Progenitor cell of endocrine pancreas (in vitro differentiated cells): Measurements from ENCODE around the gene ARID1B. TPM values are rescaled to one million over a fixed set of nuclear protein-coding genes. Genes with fewer than 3 reads are reported as not detected.
A peak's percentile ranks its signal among the peaks of the same experiment; 100 is the strongest.

Source experiments
- DNase-seq: peaks from one replicate; pipeline ENCODE4 v3.0.0; 2021; ENCODE audit warnings: low spot score; ENCODE audit not compliant: unreplicated experiment
- H3K27ac Mint-ChIP-seq: 2 replicates; pipeline ENCODE4 v1.8.0; 2021; ENCODE audit warnings: mild to moderate bottlenecking, moderate library complexity, mixed read lengths
- H3K27me3 Mint-ChIP-seq: 2 replicates; pipeline ENCODE4 v1.8.0; 2021; ENCODE audit warnings: mixed read lengths
- H3K36me3 Mint-ChIP-seq: 2 replicates; pipeline ENCODE4 v1.8.0; 2022; ENCODE audit warnings: mixed read lengths; ENCODE audit not compliant: insufficient read depth
- H3K4me1 Mint-ChIP-seq: 2 replicates; pipeline ENCODE4 v1.8.0; 2021; ENCODE audit warnings: low read depth, mixed read lengths
- H3K4me3 Mint-ChIP-seq: 2 replicates; pipeline ENCODE4 v1.8.0; 2021; ENCODE audit warnings: low read depth, mild to moderate bottlenecking, moderate library complexity, mixed read lengths
- H3K9me3 Mint-ChIP-seq: 2 replicates; pipeline ENCODE4 v1.8.0; 2021; ENCODE audit warnings: low read depth, mixed read lengths
- CTCF ChIP-seq: fragments of 200-600 bp; sonication (generic); IDR thresholded peaks from one replicate; pipeline ENCODE4 v1.5.0; 2021; ENCODE audit warnings: antibody characterized with exemption, mild to moderate bottlenecking; ENCODE audit not compliant: unreplicated experiment
- total RNA-seq: library from RNA; stranded (reverse); gene quantifications from 2 replicates; pipeline ENCODE4 v1.2.1, GENCODE V29; 2021

The ARID1B gene
- total RNA-seq, 1 donor from 2014 or later, result 152 TPM

GRCh38 chr6:156953479-156954146 lies 176.4 kb downstream of the ARID1B start:
- no peak for TF ChIP-seq CTCF
- no peak for DNase-seq
- Mint-ChIP-seq H3K4me3 (no peak overlapping the region), H3K36me3 (no peaks in the 10 kb centered on the region), H3K27me3 (no peaks in the 10 kb centered on the region), H3K9me3 (no peaks in the 10 kb centered on the region), H3K4me1 (peaks cover 31% of the 10 kb centered on the region), H3K27ac (peak overlapping the region; percentile 86)

- Mint-ChIP-seq H3K4me3 (no peak overlapping the region), H3K4me1 (peaks cover 27% of the 10 kb centered on the region), H3K36me3 (no peaks in the 10 kb centered on the region), H3K27me3 (no peaks in the 10 kb centered on the region), H3K9me3 (no peaks in the 10 kb centered on the region), H3K27ac (no peak overlapping the region)
- no peak for DNase-seq
- TF ChIP-seq CTCF, result no peak
Measured at GRCh38 chr6:156954191-156954590, 177.0 kb downstream of the ARID1B start.

DNA sequence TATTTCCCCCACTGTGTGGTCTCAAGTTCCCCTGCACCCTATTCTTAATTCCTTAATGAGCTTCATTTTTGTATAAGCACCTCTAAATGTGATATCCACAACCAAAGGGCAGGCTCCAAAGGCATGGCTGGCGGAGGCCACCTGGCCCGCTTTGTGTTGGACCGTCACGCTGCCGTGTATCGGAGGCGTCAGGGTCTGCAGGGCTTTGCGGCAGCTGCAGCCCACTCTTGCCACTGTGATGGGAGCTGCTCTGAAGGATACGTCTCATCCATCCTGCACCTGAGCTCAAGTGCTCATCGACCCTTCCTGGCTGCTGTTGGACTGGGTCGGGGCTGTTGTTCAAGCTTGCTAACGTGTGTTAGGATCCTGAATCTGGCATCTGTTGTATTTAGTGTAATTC lies 177.6 kb downstream of the ARID1B start:
- no peak for TF ChIP-seq CTCF
- Mint-ChIP-seq H3K27me3 (no peaks in the 10 kb centered on the region), H3K9me3 (no peaks in the 10 kb centered on the region), H3K4me1 (peaks cover 25% of the 10 kb centered on the region), H3K36me3 (peaks cover 2% of the 10 kb centered on the region), H3K4me3 (no peak overlapping the region), H3K27ac (no peak overlapping the region)
- no peak for DNase-seq

DNA sequence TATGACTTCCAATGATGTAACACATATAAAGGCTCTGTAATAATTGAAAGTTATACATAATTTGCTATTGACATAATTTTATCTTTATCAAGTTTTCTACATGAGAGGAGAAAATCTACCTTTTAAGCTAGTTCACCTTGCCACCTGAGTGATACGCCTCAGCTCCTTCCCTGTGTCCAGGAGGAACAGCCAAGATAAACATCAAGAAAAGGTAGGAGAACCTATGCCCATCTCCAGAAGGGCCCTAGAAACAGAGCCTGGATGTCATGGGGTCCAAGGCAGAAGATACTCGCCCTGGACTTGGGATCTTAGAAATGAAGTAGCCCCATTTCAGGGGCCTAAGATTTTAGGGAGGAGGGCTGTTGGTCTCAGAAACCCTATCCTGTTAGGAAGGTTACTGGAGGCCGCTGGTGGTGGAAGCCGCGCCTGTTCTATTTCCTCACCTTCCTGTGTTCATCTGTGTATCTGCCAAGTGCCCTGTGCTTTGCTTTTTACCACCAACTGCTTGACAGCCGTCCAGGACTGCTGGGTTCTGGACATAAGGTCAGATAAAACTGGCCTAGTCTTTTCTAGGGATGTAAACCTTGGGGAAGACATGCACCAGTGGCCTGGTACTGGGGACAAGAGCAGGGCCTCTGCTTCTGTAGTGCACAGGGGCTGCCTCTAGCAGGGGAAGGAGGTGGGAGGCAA lies 178.5 kb downstream of the ARID1B start:
- peaks cover 3% of the 10 kb centered on the region for H3K36me3 Mint-ChIP-seq
- no peaks in the 10 kb centered on the region for H3K9me3 Mint-ChIP-seq
- no peak for DNase-seq
- H3K4me1 Mint-ChIP-seq, result peaks cover 25% of the 10 kb centered on the region
- no peak for TF ChIP-seq CTCF
- no peak overlapping the region for H3K4me3 Mint-ChIP-seq
- H3K27me3 Mint-ChIP-seq, result no peaks in the 10 kb centered on the region
- H3K27ac Mint-ChIP-seq, result no peak overlapping the region

DNA sequence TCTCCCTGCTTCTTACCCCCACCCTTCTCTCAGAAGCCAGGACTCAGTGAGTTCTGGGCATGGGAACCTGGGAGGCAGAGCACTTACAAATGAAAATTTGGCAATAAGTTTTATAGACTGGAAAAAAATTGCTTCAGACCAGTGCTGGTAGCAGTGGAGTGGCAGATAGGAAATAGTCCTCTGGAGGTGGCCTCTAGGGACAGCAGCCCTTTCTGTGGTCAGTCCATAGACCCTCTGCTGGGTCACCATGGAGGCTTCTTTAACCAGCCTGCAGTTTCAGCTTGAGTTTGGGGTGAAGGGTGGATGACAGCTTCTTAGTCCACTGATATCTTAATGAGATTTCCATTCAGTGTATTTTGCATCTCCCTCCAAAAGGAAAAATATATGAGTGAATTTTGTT lies 179.1 kb downstream of the ARID1B start:
- H3K9me3 Mint-ChIP-seq, result no peaks in the 10 kb centered on the region
- peak overlapping the region; percentile 50 for H3K27ac Mint-ChIP-seq
- H3K27me3 Mint-ChIP-seq, result no peaks in the 10 kb centered on the region
- no peak overlapping the region for H3K4me3 Mint-ChIP-seq
- H3K36me3 Mint-ChIP-seq, result peaks cover 3% of the 10 kb centered on the region
- no peak for TF ChIP-seq CTCF
- H3K4me1 Mint-ChIP-seq, result peaks cover 25% of the 10 kb centered on the region
- no peak for DNase-seq
